ENCODE data around the gene ING5.

The ING5 gene

DNA sequence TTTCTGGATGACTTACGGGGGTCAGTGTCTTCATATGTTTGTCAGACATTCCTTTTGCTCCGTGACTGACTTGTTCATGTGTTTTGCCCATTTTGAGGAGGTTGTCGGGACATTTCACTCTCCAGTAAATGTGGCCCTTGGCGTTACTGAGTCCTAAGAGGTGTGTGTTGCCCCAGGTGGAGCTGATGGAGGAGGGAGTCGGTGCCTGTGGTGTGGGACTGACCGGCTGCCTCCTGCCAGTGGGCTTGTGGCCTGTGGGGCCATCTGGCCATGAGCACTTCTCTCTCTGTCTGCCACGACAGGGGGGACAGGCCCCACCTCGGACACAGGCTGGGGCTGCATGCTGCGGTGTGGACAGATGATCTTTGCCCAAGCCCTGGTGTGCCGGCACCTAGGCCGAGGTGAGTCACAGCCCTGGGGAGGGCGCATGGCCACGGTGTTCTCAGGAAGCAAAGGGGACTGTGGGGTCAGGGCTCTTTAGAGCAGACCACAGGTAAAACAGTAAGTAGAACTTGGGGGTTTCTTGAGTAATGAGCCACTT is 48.6 kb upstream of the ING5 start:
- Histone ChIP-seq H3K36me3 (ENCODE audit: insufficient read depth, low read length) (peaks cover 77% of the 10 kb centered on the region), H3K4me3 (ENCODE audit: low read depth in 1 of 2, low read length in 2 of 2) (no peak overlapping the region), H3K27ac (ENCODE audit: low read length) (no peak overlapping the region), H3K9ac (ENCODE audit: low read depth, low read length) (no peak overlapping the region), H3K27me3 (ENCODE audit: insufficient read depth, low read length, poor library complexity) (no peaks in the 10 kb centered on the region), H3K9me3 (ENCODE audit: insufficient read depth, low read length, severe bottlenecking) (no peaks in the 10 kb centered on the region), H2AFZ (ENCODE audit: low read depth, low read length) (no peak overlapping the region), H3K79me2 (ENCODE audit: insufficient read depth, low read length) (peaks cover 51% of the 10 kb centered on the region), H4K20me1 (ENCODE audit: insufficient read depth, low read length) (peaks cover 60% of the 10 kb centered on the region), H3K4me2 (ENCODE audit: insufficient read depth, low read length) (no peak overlapping the region), H3K4me1 (ENCODE audit: insufficient read depth, low read length) (no peaks in the 10 kb centered on the region)
- TF ChIP-seq EZH2 (IDR thresholded peaks at IDR 0.05; ENCODE audit: borderline replicate concordance, low read depth, low read length, severe bottlenecking), result no peak
- TF ChIP-seq, protein P1, sequence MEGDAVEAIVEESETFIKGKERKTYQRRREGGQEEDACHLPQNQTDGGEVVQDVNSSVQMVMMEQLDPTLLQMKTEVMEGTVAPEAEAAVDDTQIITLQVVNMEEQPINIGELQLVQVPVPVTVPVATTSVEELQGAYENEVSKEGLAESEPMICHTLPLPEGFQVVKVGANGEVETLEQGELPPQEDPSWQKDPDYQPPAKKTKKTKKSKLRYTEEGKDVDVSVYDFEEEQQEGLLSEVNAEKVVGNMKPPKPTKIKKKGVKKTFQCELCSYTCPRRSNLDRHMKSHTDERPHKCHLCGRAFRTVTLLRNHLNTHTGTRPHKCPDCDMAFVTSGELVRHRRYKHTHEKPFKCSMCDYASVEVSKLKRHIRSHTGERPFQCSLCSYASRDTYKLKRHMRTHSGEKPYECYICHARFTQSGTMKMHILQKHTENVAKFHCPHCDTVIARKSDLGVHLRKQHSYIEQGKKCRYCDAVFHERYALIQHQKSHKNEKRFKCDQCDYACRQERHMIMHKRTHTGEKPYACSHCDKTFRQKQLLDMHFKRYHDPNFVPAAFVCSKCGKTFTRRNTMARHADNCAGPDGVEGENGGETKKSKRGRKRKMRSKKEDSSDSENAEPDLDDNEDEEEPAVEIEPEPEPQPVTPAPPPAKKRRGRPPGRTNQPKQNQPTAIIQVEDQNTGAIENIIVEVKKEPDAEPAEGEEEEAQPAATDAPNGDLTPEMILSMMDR (IDR thresholded peaks at IDR 0.05; ENCODE audit: borderline replicate concordance, extremely low read depth, low read length, poor library complexity, severe bottlenecking), result no peak
- DNase-seq, result no peak
- ATAC-seq (ENCODE audit: insufficient read depth, low read depth), result no peak

DNA sequence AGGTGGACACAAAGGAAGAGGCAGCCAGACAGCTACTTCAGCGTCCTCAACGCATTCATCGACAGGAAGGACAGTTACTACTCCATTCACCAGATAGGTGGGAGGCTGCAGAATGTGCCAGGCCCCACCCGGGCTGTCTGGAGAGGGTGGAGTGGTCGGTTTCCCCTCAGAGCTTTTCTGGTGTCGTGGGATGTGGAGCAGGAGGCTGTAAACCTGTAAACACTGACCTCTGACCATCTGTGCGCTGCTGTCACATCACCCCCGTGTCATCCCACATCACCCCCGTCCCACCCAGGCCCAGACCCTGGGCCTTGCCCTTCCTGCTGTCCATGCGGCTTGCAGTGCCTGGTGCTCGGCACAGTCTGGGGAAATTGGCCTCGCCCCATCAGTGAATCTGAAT is 47.3 kb upstream of the ING5 start:
- no peak for DNase-seq
- TF ChIP-seq EZH2 (IDR thresholded peaks at IDR 0.05; ENCODE audit: borderline replicate concordance, low read depth, low read length, severe bottlenecking), result no peak
- TF ChIP-seq, protein P1 (IDR thresholded peaks at IDR 0.05; ENCODE audit: borderline replicate concordance, extremely low read depth, low read length, poor library complexity, severe bottlenecking), result no peak
- peaks cover 90% of the 10 kb centered on the region for H3K36me3 ChIP-seq (ENCODE audit: insufficient read depth, low read length)

DNA sequence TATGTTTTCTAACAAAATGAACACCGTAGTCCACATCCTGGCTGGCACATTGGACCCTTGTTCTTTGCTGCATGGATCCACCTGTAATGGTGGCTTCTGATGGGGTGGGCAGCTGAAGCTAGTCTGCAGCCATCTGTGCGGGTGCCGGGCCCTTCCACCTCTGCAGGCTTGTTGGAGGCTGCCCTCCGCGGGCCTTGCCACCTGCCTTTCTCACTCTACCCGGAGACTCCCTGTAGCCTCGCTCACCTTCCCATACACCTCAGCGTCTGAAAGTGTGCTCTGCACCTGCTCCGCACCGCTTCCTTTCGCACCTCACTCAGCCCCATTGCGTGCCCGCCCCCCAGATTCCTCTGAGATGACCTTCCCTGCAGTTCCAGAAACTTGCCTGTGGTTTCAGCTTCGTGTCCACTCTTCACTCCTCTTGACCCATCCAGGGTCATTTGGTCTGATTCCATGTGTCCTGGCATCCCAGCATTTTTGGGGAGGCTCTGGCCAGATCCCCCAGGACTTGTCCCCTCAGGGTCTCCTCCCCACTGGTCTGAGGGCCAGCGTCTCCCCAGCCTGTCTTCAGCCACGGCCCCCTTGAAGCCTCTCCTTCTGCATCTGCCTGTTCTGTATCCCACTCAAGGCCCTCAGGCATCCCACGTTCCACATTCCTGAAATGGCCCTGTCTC is 46.2 kb upstream of the ING5 start:
- Histone ChIP-seq H3K27me3 (ENCODE audit: insufficient read depth, low read length, poor library complexity) (no peaks in the 10 kb centered on the region), H3K27ac (ENCODE audit: low read length) (no peak overlapping the region), H3K9me3 (ENCODE audit: insufficient read depth, low read length, severe bottlenecking) (no peaks in the 10 kb centered on the region), H3K4me2 (ENCODE audit: insufficient read depth, low read length) (no peak overlapping the region), H4K20me1 (ENCODE audit: insufficient read depth, low read length) (peaks cover 39% of the 10 kb centered on the region), H3K36me3 (ENCODE audit: insufficient read depth, low read length) (peaks cover 95% of the 10 kb centered on the region), H3K9ac (ENCODE audit: low read depth, low read length) (no peak overlapping the region), H3K4me3 (ENCODE audit: low read depth in 1 of 2, low read length in 2 of 2) (no peak overlapping the region), H3K79me2 (ENCODE audit: insufficient read depth, low read length) (peaks cover 28% of the 10 kb centered on the region), H2AFZ (ENCODE audit: low read depth, low read length) (no peak overlapping the region), H3K4me1 (ENCODE audit: insufficient read depth, low read length) (no peaks in the 10 kb centered on the region)
- TF ChIP-seq, protein P1 (IDR thresholded peaks at IDR 0.05; ENCODE audit: borderline replicate concordance, extremely low read depth, low read length, poor library complexity, severe bottlenecking), result no peak
- no peak for TF ChIP-seq EZH2 (IDR thresholded peaks at IDR 0.05; ENCODE audit: borderline replicate concordance, low read depth, low read length, severe bottlenecking)
- ATAC-seq (ENCODE audit: insufficient read depth, low read depth), result no peak
- no peak for DNase-seq

More for the DNA sequence above, 47.3 kb upstream of the ING5 start:
- Histone ChIP-seq H3K9me3 (ENCODE audit: insufficient read depth, low read length, severe bottlenecking) (no peaks in the 10 kb centered on the region), H3K9ac (ENCODE audit: low read depth, low read length) (no peak overlapping the region), H3K27ac (ENCODE audit: low read length) (no peak overlapping the region), H3K4me1 (ENCODE audit: insufficient read depth, low read length) (no peaks in the 10 kb centered on the region), H3K4me2 (ENCODE audit: insufficient read depth, low read length) (no peak overlapping the region), H3K4me3 (ENCODE audit: low read depth in 1 of 2, low read length in 2 of 2) (no peak overlapping the region), H3K79me2 (ENCODE audit: insufficient read depth, low read length) (peaks cover 38% of the 10 kb centered on the region), H3K27me3 (ENCODE audit: insufficient read depth, low read length, poor library complexity) (no peaks in the 10 kb centered on the region), H4K20me1 (ENCODE audit: insufficient read depth, low read length) (peaks cover 48% of the 10 kb centered on the region), H2AFZ (ENCODE audit: low read depth, low read length) (no peak overlapping the region)
- no peak for ATAC-seq (ENCODE audit: insufficient read depth, low read depth)
